ENCODE data around the gene KL. TPM values are rescaled to one million over a fixed set of nuclear protein-coding genes. Genes with fewer than 3 reads are reported as not detected.

Gene KL
- total RNA-seq, 2 donors from 2014 or later: 0.09 TPM; not detected in 1

DNA sequence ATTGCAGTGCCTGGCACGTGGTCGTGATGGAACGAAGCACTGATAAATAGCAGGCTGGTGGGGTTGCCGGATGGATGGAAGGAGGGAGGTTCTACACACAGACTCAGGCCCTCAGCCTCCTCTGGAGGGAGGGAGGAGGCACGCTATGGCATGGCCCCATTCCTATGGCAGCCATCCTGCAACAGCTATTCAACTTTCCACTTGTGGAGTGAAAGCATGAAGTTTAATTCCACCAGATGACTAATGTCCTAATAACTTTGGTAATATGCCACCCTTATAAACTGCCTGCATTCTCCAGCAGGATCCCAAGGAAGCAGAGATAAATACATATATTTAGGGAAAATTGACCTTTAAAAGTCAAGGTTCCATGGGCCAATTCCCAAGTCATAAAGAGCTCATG lies 92.4 kb downstream of the KL start:
- Mint-ChIP-seq H3K4me1 (peaks cover 14% of the 10 kb centered on the region), H3K9me3 (no peaks in the 10 kb centered on the region), H3K27ac (no peak overlapping the region), H3K36me3 (ENCODE audit: low read depth) (peaks cover 2% of the 10 kb centered on the region), H3K4me3 (no peak overlapping the region), H3K27me3 (ENCODE audit: insufficient read depth) (peaks cover 27% of the 10 kb centered on the region)
- H3K27me3 ChIP-seq (ENCODE audit: control insufficient read depth, insufficient read depth, low read length, poor library complexity, severe bottlenecking): peaks cover 33% of the 10 kb centered on the region
- no peak overlapping the region for H3K4me3 ChIP-seq (ENCODE audit: low read length)
- no peak for DNase-seq
- TF ChIP-seq, protein P1, sequence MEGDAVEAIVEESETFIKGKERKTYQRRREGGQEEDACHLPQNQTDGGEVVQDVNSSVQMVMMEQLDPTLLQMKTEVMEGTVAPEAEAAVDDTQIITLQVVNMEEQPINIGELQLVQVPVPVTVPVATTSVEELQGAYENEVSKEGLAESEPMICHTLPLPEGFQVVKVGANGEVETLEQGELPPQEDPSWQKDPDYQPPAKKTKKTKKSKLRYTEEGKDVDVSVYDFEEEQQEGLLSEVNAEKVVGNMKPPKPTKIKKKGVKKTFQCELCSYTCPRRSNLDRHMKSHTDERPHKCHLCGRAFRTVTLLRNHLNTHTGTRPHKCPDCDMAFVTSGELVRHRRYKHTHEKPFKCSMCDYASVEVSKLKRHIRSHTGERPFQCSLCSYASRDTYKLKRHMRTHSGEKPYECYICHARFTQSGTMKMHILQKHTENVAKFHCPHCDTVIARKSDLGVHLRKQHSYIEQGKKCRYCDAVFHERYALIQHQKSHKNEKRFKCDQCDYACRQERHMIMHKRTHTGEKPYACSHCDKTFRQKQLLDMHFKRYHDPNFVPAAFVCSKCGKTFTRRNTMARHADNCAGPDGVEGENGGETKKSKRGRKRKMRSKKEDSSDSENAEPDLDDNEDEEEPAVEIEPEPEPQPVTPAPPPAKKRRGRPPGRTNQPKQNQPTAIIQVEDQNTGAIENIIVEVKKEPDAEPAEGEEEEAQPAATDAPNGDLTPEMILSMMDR (conservative IDR thresholded peaks at IDR 0.05): no peak
- H3K9ac ChIP-seq (ENCODE audit: extremely low read depth, low read length, poor library complexity, severe bottlenecking): no peak overlapping the region
- no peaks in the 10 kb centered on the region for H3K36me3 ChIP-seq (ENCODE audit: control insufficient read depth, insufficient read depth, low read length)
- H3K27ac ChIP-seq (ENCODE audit: low read depth, low read length): no peak overlapping the region
- no peaks in the 10 kb centered on the region for H3K4me1 ChIP-seq (ENCODE audit: control insufficient read depth, insufficient read depth, low read length)
- WGBS, 2 experiments (ENCODE audit: insufficient coverage in 1 of 2, insufficient read length in 1 of 2): 83 to 93% methylated on average over 1 to 4 of the region's 5 CpGs
- H3K9me3 ChIP-seq (ENCODE audit: control insufficient read depth, low read length): no peaks in the 10 kb centered on the region

DNA sequence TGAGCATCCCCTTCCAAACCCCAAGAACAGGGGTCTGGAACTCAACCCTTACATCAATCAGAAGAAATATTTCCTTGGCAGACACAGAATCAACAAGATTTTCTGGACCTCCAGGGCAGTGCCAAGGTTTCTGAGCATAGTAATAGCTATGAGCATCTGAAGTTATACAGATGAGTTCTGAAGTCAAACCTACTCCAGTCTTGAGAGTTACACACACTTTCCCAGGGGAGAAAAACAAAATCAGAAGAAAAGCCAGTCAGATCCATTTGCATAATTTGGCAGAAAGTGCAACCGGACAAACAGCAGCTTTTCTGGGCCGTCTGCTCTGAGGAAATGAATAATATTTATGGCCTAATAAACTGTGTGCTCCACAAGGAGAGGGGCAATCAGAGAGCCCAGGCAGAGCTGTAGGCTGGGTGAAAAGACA lies 93.1 kb downstream of the KL start:
- Mint-ChIP-seq H3K4me1 (peaks cover 19% of the 10 kb centered on the region), H3K9me3 (no peaks in the 10 kb centered on the region), H3K4me3 (no peak overlapping the region), H3K27me3 (ENCODE audit: insufficient read depth) (peaks cover 31% of the 10 kb centered on the region), H3K27ac (no peak overlapping the region), H3K36me3 (ENCODE audit: low read depth) (peaks cover 2% of the 10 kb centered on the region)
- Histone ChIP-seq H3K27ac (ENCODE audit: low read depth, low read length) (no peak overlapping the region), H3K4me1 (ENCODE audit: control insufficient read depth, insufficient read depth, low read length) (no peaks in the 10 kb centered on the region), H3K9me3 (ENCODE audit: control insufficient read depth, low read length) (no peaks in the 10 kb centered on the region), H3K27me3 (ENCODE audit: control insufficient read depth, insufficient read depth, low read length, poor library complexity, severe bottlenecking) (peaks cover 36% of the 10 kb centered on the region), H3K9ac (ENCODE audit: extremely low read depth, low read length, poor library complexity, severe bottlenecking) (no peak overlapping the region), H3K4me3 (ENCODE audit: low read length) (no peak overlapping the region), H3K36me3 (ENCODE audit: control insufficient read depth, insufficient read depth, low read length) (no peaks in the 10 kb centered on the region)
- 89 to 97% methylated on average over 2 of the region's 2 CpGs for WGBS, 2 experiments (ENCODE audit: insufficient coverage in 1 of 2, insufficient read length in 1 of 2)
- TF ChIP-seq, protein P1 (conservative IDR thresholded peaks at IDR 0.05): no peak
- DNase-seq: no peak

DNA sequence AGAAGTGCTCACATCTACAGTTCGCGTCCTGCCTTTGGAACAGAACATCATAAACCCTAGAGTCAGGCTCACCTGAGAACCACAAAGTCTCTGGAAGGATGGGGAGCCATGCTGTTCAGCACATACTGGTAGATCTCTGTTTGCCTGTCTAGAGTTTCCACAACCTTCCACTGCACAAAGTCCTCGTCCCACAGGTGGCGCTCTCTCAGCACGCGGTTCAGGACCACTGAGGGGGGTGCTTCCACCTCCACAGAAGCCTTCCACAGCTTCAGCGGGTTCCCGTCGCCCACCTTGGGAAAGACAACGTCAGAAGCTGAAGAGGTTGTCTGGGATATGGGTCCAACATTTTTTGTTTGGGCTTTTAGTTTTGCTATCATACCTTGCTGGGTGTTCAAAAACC lies 93.6 kb downstream of the KL start:
- H3K9me3 Mint-ChIP-seq: no peaks in the 10 kb centered on the region

More for the DNA sequence above, 93.6 kb downstream of the KL start:
- H3K4me3 ChIP-seq (ENCODE audit: low read length): no peak overlapping the region
- no peaks in the 10 kb centered on the region for H3K4me1 ChIP-seq (ENCODE audit: control insufficient read depth, insufficient read depth, low read length)
- peaks cover 42% of the 10 kb centered on the region for H3K27me3 ChIP-seq (ENCODE audit: control insufficient read depth, insufficient read depth, low read length, poor library complexity, severe bottlenecking)
- Mint-ChIP-seq H3K27me3 (ENCODE audit: insufficient read depth) (peaks cover 30% of the 10 kb centered on the region), H3K27ac (no peak overlapping the region), H3K4me1 (peaks cover 21% of the 10 kb centered on the region), H3K4me3 (no peak overlapping the region), H3K36me3 (ENCODE audit: low read depth) (peaks cover 2% of the 10 kb centered on the region)
- H3K9ac ChIP-seq (ENCODE audit: extremely low read depth, low read length, poor library complexity, severe bottlenecking): no peak overlapping the region
- TF ChIP-seq, protein P1 (conservative IDR thresholded peaks at IDR 0.05): peak; percentile 71
- WGBS, 2 experiments (ENCODE audit: insufficient coverage in 1 of 2, insufficient read length in 1 of 2): 82 to 86% methylated on average over 4 to 10 of the region's 10 CpGs
- peak; percentile 78 for DNase-seq
- H3K36me3 ChIP-seq (ENCODE audit: control insufficient read depth, insufficient read depth, low read length): no peaks in the 10 kb centered on the region
- H3K27ac ChIP-seq (ENCODE audit: low read depth, low read length): no peak overlapping the region
- H3K9me3 ChIP-seq (ENCODE audit: control insufficient read depth, low read length): no peaks in the 10 kb centered on the region
